Measurements from ENCODE around the gene CEBPA.

Gene CEBPA

GRCh38 chr19:33271246-33272021 lies 30.9 kb downstream of the CEBPA start:
- no peak overlapping the region for H3K4me3 ChIP-seq (ENCODE audit: low read depth, low read length, poor library complexity, severe bottlenecking)

GRCh38 chr19:33270769-33271168 lies 31.6 kb downstream of the CEBPA start:
- Histone ChIP-seq H3K27me3 (ENCODE audit: insufficient read depth, low read length) (no peaks in the 10 kb centered on the region), H3K4me2 (ENCODE audit: low read length) (no peak overlapping the region), H3K9ac (ENCODE audit: low read length) (no peak overlapping the region), H2AFZ (ENCODE audit: low read length) (no peak overlapping the region), H3K79me2 (ENCODE audit: insufficient read depth, low read length) (no peaks in the 10 kb centered on the region), H4K20me1 (ENCODE audit: insufficient read depth, low read length) (no peaks in the 10 kb centered on the region), H3K27ac (ENCODE audit: low read depth, low read length, poor library complexity, severe bottlenecking) (no peak overlapping the region), H3F3A (ENCODE audit: insufficient read depth, low read length) (no peaks in the 10 kb centered on the region), H3K9me2 (ENCODE audit: low read depth, low read length) (no peaks in the 10 kb centered on the region), H3K9me3 (ENCODE audit: low read length) (no peaks in the 10 kb centered on the region), H3K36me3 (ENCODE audit: insufficient read depth, low read length) (no peaks in the 10 kb centered on the region), H3K4me3 (ENCODE audit: low read depth, low read length, poor library complexity, severe bottlenecking) (no peak overlapping the region), H3K4me1 (ENCODE audit: insufficient read depth, low read length, severe bottlenecking) (no peaks in the 10 kb centered on the region)
- TF ChIP-seq EZH2 (IDR thresholded peaks at IDR 0.05; ENCODE audit: borderline replicate concordance, low read length): no peak
- TF ChIP-seq, protein P1, sequence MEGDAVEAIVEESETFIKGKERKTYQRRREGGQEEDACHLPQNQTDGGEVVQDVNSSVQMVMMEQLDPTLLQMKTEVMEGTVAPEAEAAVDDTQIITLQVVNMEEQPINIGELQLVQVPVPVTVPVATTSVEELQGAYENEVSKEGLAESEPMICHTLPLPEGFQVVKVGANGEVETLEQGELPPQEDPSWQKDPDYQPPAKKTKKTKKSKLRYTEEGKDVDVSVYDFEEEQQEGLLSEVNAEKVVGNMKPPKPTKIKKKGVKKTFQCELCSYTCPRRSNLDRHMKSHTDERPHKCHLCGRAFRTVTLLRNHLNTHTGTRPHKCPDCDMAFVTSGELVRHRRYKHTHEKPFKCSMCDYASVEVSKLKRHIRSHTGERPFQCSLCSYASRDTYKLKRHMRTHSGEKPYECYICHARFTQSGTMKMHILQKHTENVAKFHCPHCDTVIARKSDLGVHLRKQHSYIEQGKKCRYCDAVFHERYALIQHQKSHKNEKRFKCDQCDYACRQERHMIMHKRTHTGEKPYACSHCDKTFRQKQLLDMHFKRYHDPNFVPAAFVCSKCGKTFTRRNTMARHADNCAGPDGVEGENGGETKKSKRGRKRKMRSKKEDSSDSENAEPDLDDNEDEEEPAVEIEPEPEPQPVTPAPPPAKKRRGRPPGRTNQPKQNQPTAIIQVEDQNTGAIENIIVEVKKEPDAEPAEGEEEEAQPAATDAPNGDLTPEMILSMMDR (IDR thresholded peaks at IDR 0.05; ENCODE audit: low read length): no peak

More at GRCh38 chr19:33271246-33272021, 30.9 kb downstream of the CEBPA start:
- no peaks in the 10 kb centered on the region for H3F3A ChIP-seq (ENCODE audit: insufficient read depth, low read length)
- no peaks in the 10 kb centered on the region for H3K36me3 ChIP-seq (ENCODE audit: insufficient read depth, low read length)
- no peaks in the 10 kb centered on the region for H3K79me2 ChIP-seq (ENCODE audit: insufficient read depth, low read length)
- no peak overlapping the region for H2AFZ ChIP-seq (ENCODE audit: low read length)
- H3K27me3 ChIP-seq (ENCODE audit: insufficient read depth, low read length): no peaks in the 10 kb centered on the region
- no peaks in the 10 kb centered on the region for H3K9me3 ChIP-seq (ENCODE audit: low read length)
- TF ChIP-seq, protein P1 (IDR thresholded peaks at IDR 0.05; ENCODE audit: low read length): no peak
- no peak for TF ChIP-seq EZH2 (IDR thresholded peaks at IDR 0.05; ENCODE audit: borderline replicate concordance, low read length)
- H4K20me1 ChIP-seq (ENCODE audit: insufficient read depth, low read length): no peaks in the 10 kb centered on the region
- no peaks in the 10 kb centered on the region for H3K4me1 ChIP-seq (ENCODE audit: insufficient read depth, low read length, severe bottlenecking)
- no peak overlapping the region for H3K9ac ChIP-seq (ENCODE audit: low read length)
- H3K27ac ChIP-seq (ENCODE audit: low read depth, low read length, poor library complexity, severe bottlenecking): no peak overlapping the region
- H3K9me2 ChIP-seq (ENCODE audit: low read depth, low read length): no peaks in the 10 kb centered on the region
- no peak overlapping the region for H3K4me2 ChIP-seq (ENCODE audit: low read length)

GRCh38 chr19:33269016-33269415 lies 33.3 kb downstream of the CEBPA start:
- Histone ChIP-seq H3K27ac (ENCODE audit: low read depth, low read length, poor library complexity, severe bottlenecking) (no peak overlapping the region), H3F3A (ENCODE audit: insufficient read depth, low read length) (no peaks in the 10 kb centered on the region), H3K9ac (ENCODE audit: low read length) (no peak overlapping the region), H3K4me1 (ENCODE audit: insufficient read depth, low read length, severe bottlenecking) (no peaks in the 10 kb centered on the region), H3K4me3 (ENCODE audit: low read depth, low read length, poor library complexity, severe bottlenecking) (no peak overlapping the region), H3K9me3 (ENCODE audit: low read length) (no peaks in the 10 kb centered on the region), H3K27me3 (ENCODE audit: insufficient read depth, low read length) (no peaks in the 10 kb centered on the region), H3K9me2 (ENCODE audit: low read depth, low read length) (no peaks in the 10 kb centered on the region), H3K4me2 (ENCODE audit: low read length) (no peak overlapping the region), H2AFZ (ENCODE audit: low read length) (no peak overlapping the region), H3K36me3 (ENCODE audit: insufficient read depth, low read length) (no peaks in the 10 kb centered on the region), H4K20me1 (ENCODE audit: insufficient read depth, low read length) (no peaks in the 10 kb centered on the region), H3K79me2 (ENCODE audit: insufficient read depth, low read length) (no peaks in the 10 kb centered on the region)
- no peak for TF ChIP-seq EZH2 (IDR thresholded peaks at IDR 0.05; ENCODE audit: borderline replicate concordance, low read length)
- TF ChIP-seq, protein P1 (IDR thresholded peaks at IDR 0.05; ENCODE audit: low read length): no peak

Measured in OCI-LY1 (cell line).